Activated CD4-positive, alpha-beta T cell treated with anti-CD3 and anti-CD28 coated beads, Interleukin-2, amount 10 ng/mL, durations not matched to agents 24 days and 14 days (primary cell): ENCODE measurements around the gene MRS2. TPM values are rescaled to one million over a fixed set of nuclear protein-coding genes. Genes with fewer than 3 reads are reported as not detected.
A peak's percentile ranks its signal among the peaks of the same experiment; 100 is the strongest.
"Not testable (repeated sequence)": the region's sequence is repeated elsewhere in the genome, so short reads cannot be mapped to it uniquely, and the experiment has no call there.

Experiments used
- DNase-seq: peaks from one replicate; pipeline ENCODE4 v3.0.0; 2022
- H3K27ac Mint-ChIP-seq: one replicate; pipeline ENCODE4 v1.8.0; 2022; ENCODE audit warnings: mild to moderate bottlenecking, mixed read lengths
- H3K27me3 Mint-ChIP-seq: one replicate; pipeline ENCODE4 v1.8.0; 2022; ENCODE audit warnings: mixed read lengths
- H3K36me3 Mint-ChIP-seq: one replicate; pipeline ENCODE4 v1.8.0; 2022; ENCODE audit warnings: low read depth, mild to moderate bottlenecking, mixed read lengths
- H3K4me1 Mint-ChIP-seq: one replicate; pipeline ENCODE4 v1.8.0; 2021; ENCODE audit warnings: mixed read lengths
- H3K4me3 Mint-ChIP-seq: one replicate; pipeline ENCODE4 v1.8.0; 2022; ENCODE audit warnings: mild to moderate bottlenecking, moderate library complexity, mixed read lengths
- H3K9me3 Mint-ChIP-seq: one replicate; pipeline ENCODE4 v1.8.0; 2021; ENCODE audit warnings: mixed read lengths
- intact Hi-C: fragments of 100-400 bp; cut with micrococcal nuclease; formaldehyde crosslinking; loops from one replicate; pipeline ENCODE4 v1.15.1; 2023
- total RNA-seq: library from RNA; stranded (reverse); gene quantifications from 2 replicates; pipeline ENCODE4 v1.2.3, GENCODE V29; 2022

The MRS2 gene
- 30.1 and 31.6 TPM in 2 replicates for total RNA-seq

GRCh38 chr6:24402697-24403500 lies at the start of gene MRS2:
Gene MRS2, plus strand, starts transcription at chr6:24402936. Its CDS starts 111 bp downstream, at chr6:24403047.
- Mint-ChIP-seq H3K27me3 (peaks cover 23% of the 10 kb centered on the region), H3K36me3 (peaks cover 19% of the 10 kb centered on the region), H3K27ac (peak within 1 kb of the TSS; percentile 86), H3K4me3 (peak within 1 kb of the TSS; percentile 99), H3K4me1 (peaks cover 22% of the 10 kb centered on the region), H3K9me3 (no peaks in the 10 kb centered on the region)
- intact Hi-C loops = loop anchor here (2.0 kb wide), 1 partner anchor 92 kb away; the partner anchor contains the start of gene ALDH5A1
- DNase-seq = peak; percentile 94

- DNase-seq = no peak
- intact Hi-C loops = no loop called here
- Mint-ChIP-seq H3K4me1 (peaks cover 7% of the 10 kb centered on the region), H3K9me3 (no peaks in the 10 kb centered on the region), H3K4me3 (no peak overlapping the region), H3K27me3 (peaks cover 55% of the 10 kb centered on the region), H3K36me3 (no peaks in the 10 kb centered on the region), H3K27ac (no peak overlapping the region)
These were observed 48.9 kb upstream of the MRS2 start for GRCh38 chr6:24353861-24354260.

- intact Hi-C loops = no loop called here
- DNase-seq = no peak
- H3K36me3 Mint-ChIP-seq = no peaks in the 10 kb centered on the region
- no peak overlapping the region for H3K4me3 Mint-ChIP-seq
- H3K27ac Mint-ChIP-seq = no peak overlapping the region
- H3K4me1 Mint-ChIP-seq = peaks cover 14% of the 10 kb centered on the region
- H3K27me3 Mint-ChIP-seq = peaks cover 52% of the 10 kb centered on the region
- H3K9me3 Mint-ChIP-seq = no peaks in the 10 kb centered on the region
These were observed 47.3 kb upstream of the MRS2 start for GRCh38 chr6:24355393-24355792.

GRCh38 chr6:24356310-24356973 lies 46.3 kb upstream of the MRS2 start:
- Mint-ChIP-seq H3K4me1 (peaks cover 14% of the 10 kb centered on the region), H3K27ac (no peak overlapping the region), H3K36me3 (no peaks in the 10 kb centered on the region), H3K9me3 (no peaks in the 10 kb centered on the region), H3K4me3 (no peak overlapping the region), H3K27me3 (peaks cover 51% of the 10 kb centered on the region)
- intact Hi-C loops = no loop called here
- DNase-seq = no peak

- H3K9me3 Mint-ChIP-seq = no peaks in the 10 kb centered on the region
- H3K27me3 Mint-ChIP-seq = peaks cover 54% of the 10 kb centered on the region
- H3K4me1 Mint-ChIP-seq = peaks cover 14% of the 10 kb centered on the region
These were observed 45.2 kb upstream of the MRS2 start, which contains the start of gene DCDC2 for GRCh38 chr6:24357336-24358218. Gene DCDC2, minus strand, starts transcription at chr6:24358059. Its CDS starts 309 bp downstream, at chr6:24357750.

GRCh38 chr6:24358219-24358821 lies 44.4 kb upstream of the MRS2 start:
- Mint-ChIP-seq H3K4me3 (peak overlapping the region; percentile 55), H3K4me1 (peaks cover 14% of the 10 kb centered on the region), H3K27ac (peak overlapping the region; percentile 13), H3K9me3 (no peaks in the 10 kb centered on the region), H3K36me3 (no peaks in the 10 kb centered on the region), H3K27me3 (peaks cover 52% of the 10 kb centered on the region)
- DNase-seq = no peak
- intact Hi-C loops = no loop called here

More at GRCh38 chr6:24357336-24358218, 45.2 kb upstream of the MRS2 start, which contains the start of gene DCDC2:
- intact Hi-C loops = no loop called here
- H3K36me3 Mint-ChIP-seq = no peaks in the 10 kb centered on the region
- peak within 1 kb of the TSS; percentile 13 for H3K27ac Mint-ChIP-seq
- DNase-seq = peak; percentile 81
- peak within 1 kb of the TSS; percentile 55 for H3K4me3 Mint-ChIP-seq

DNA sequence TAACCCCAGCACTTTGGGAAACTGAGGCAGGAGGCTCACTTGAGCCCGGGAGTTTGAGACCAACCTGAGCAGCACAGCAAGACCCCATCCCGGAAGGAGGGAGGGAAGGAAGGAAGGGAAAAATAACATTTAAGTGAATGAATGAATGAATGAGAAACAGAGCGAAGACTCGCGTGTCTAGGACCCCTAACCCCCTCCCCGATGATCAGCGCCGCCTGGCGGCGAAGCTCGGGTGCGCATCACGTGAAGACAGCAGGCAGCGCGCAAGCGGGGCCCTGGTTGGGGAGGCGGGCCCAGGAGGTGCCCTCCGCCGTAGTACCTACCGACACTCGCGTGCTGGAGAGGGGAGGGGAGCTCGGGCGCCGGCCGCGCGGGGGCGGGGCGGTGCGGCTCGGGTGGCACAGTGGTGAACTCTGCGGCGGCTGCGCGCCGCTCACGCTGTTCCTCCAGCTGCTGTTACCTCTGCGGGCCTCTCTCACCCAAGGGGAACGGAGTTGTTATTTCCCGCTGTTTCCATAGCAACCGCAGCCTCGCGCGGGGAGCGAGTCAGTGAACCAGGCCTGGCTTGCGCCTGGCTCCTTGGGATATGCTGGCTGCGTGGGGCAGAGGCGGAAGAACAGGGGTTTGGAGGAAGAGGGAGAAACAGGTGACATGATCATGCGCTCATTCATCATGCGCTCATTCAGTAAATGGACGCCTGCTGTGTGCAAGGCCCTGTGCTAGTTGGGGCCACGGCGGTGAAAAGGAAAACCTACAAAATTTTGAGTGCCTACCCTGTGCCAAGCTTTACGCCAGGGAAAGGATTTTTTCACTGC lies 42.9 kb upstream of the MRS2 start:
- intact Hi-C loops = loop anchor here (1.0 kb wide), 1 partner anchor 77 kb away; no protein-coding TSS in a partner anchor
- no peaks in the 10 kb centered on the region for H3K9me3 Mint-ChIP-seq
- H3K4me1 Mint-ChIP-seq = peaks cover 14% of the 10 kb centered on the region
- H3K4me3 Mint-ChIP-seq = peak overlapping the region; percentile 80
- DNase-seq = peak; percentile 94
- H3K27me3 Mint-ChIP-seq = peaks cover 53% of the 10 kb centered on the region
- no peaks in the 10 kb centered on the region for H3K36me3 Mint-ChIP-seq
- peak overlapping the region; percentile 74 for H3K27ac Mint-ChIP-seq

DNA sequence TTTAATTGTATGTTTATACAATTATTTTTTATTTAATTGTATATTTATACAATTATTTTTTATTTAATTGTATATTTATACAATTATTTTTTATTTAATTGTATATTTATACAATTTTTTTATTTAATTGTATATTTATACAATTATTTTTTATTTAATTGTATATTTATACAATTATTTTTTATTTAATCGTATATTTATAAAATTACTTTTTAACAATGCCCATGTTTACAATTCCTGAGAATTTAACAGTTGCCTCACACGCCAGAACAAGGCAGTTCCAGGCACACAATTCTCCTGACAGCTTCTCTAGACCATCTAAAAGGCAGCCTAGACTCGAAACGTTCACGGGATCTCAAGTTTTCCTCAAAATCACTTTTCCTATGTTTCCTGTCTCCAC lies 40.4 kb upstream of the MRS2 start:
- H3K27ac Mint-ChIP-seq, H3K4me3 Mint-ChIP-seq, intact Hi-C loops, DNase-seq, H3K9me3 Mint-ChIP-seq, H3K36me3 Mint-ChIP-seq: not testable (repeated sequence)
- Mint-ChIP-seq H3K27me3 (peaks cover 38% of the 10 kb centered on the region), H3K4me1 (peaks cover 14% of the 10 kb centered on the region)

GRCh38 chr6:24365103-24365633 lies 37.6 kb upstream of the MRS2 start:
- not testable (repeated sequence) for H3K9me3 Mint-ChIP-seq, H3K4me1 Mint-ChIP-seq, H3K36me3 Mint-ChIP-seq

DNA sequence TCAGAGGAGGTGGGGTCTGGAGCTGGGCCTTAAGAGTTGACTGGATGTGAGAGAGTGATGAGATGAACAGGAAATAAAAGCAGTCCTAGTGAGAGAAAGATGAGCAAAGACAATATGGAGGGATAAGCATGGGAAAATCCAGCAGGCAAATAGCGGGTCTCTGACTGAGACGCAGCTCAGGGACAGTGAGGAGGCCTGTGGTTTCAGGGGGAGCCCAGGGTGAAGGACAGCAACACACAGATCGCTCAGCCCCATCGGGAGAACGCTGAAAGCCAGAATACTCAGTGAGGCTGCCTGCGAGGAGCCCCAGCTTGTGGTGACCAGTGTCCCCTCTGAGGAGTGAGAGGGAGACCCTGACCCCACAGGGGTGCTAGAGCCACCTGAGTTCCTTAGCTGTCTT lies 28.1 kb upstream of the MRS2 start:
- Mint-ChIP-seq H3K9me3 (no peaks in the 10 kb centered on the region), H3K27me3 (peaks cover 6% of the 10 kb centered on the region), H3K27ac (no peak overlapping the region), H3K4me3 (no peak overlapping the region), H3K4me1 (no peaks in the 10 kb centered on the region), H3K36me3 (no peaks in the 10 kb centered on the region)
- intact Hi-C loops = no loop called here
- no peak for DNase-seq

More at GRCh38 chr6:24365103-24365633, 37.6 kb upstream of the MRS2 start:
- H3K27ac Mint-ChIP-seq, intact Hi-C loops, DNase-seq, H3K4me3 Mint-ChIP-seq: not testable (repeated sequence)
- H3K27me3 Mint-ChIP-seq = peaks cover 34% of the 10 kb centered on the region

GRCh38 chr6:24376871-24377270 lies 25.9 kb upstream of the MRS2 start:
- Mint-ChIP-seq H3K9me3 (no peaks in the 10 kb centered on the region), H3K36me3 (no peaks in the 10 kb centered on the region), H3K4me1 (peaks cover 2% of the 10 kb centered on the region), H3K27me3 (peaks cover 10% of the 10 kb centered on the region), H3K4me3 (no peak overlapping the region), H3K27ac (no peak overlapping the region)
- no peak for DNase-seq
- intact Hi-C loops = no loop called here

- H3K27ac Mint-ChIP-seq = no peak overlapping the region
- no peaks in the 10 kb centered on the region for H3K36me3 Mint-ChIP-seq
- peaks cover 2% of the 10 kb centered on the region for H3K4me1 Mint-ChIP-seq
- H3K9me3 Mint-ChIP-seq = no peaks in the 10 kb centered on the region
- H3K27me3 Mint-ChIP-seq = peaks cover 12% of the 10 kb centered on the region
- intact Hi-C loops = no loop called here
- DNase-seq = no peak
- no peak overlapping the region for H3K4me3 Mint-ChIP-seq
These were observed 24.2 kb upstream of the MRS2 start for GRCh38 chr6:24378473-24379097.
